Activated T-cell treated with anti-CD3 and anti-CD28 coated beads, Interleukin-2, amount 50 U/mL, for 4 hours (primary cell): ENCODE results near the gene BCAR1. TPM values are rescaled to one million over a fixed set of nuclear protein-coding genes. Genes with fewer than 3 reads are reported as not detected.
"Not testable (repeated sequence)": the region's sequence is repeated elsewhere in the genome, so short reads cannot be mapped to it uniquely, and the experiment has no call there.

ENCODE experiments used
- ATAC-seq, 2 donors: fragments of 200-7000 bp; cut with Tn5 transposase; one replicate each; pipeline ENCODE4 v1.10.0; 2021
- DNase-seq: peaks from one replicate; pipeline ENCODE4 v3.0.0-alpha.2; 2020
- H3K27me3 Mint-ChIP-seq: one replicate; pipeline ENCODE4 v1.8.0; 2021; ENCODE audit warnings: low read depth, mixed read lengths
- H3K36me3 Mint-ChIP-seq: one replicate; pipeline ENCODE4 v1.8.0; 2022; ENCODE audit warnings: mixed read lengths; ENCODE audit not compliant: insufficient read depth
- H3K4me1 Mint-ChIP-seq: one replicate; pipeline ENCODE4 v1.8.0; 2021; ENCODE audit warnings: low read depth, mixed read lengths
- H3K4me3 Mint-ChIP-seq: one replicate; pipeline ENCODE4 v1.8.0; 2021; ENCODE audit warnings: mild to moderate bottlenecking, moderate library complexity, mixed read lengths
- H3K9me3 Mint-ChIP-seq: one replicate; pipeline ENCODE4 v1.8.0; 2021; ENCODE audit warnings: mixed read lengths
- total RNA-seq, 3 donors: library from RNA; stranded (reverse); gene quantifications; one replicate each; pipeline ENCODE4 v1.2.1, GENCODE V29; 2021

BCAR1 gene
- total RNA-seq, 3 donors from 2014 or later, result 1.5 to 4.3 (median 2.9) TPM

GRCh38 chr16:75281009-75281408 lies 29.6 kb upstream of the BCAR1 start:
- H3K27me3 Mint-ChIP-seq, result peaks cover 16% of the 10 kb centered on the region
- ATAC-seq, H3K36me3 Mint-ChIP-seq, H3K4me3 Mint-ChIP-seq, H3K9me3 Mint-ChIP-seq, H3K4me1 Mint-ChIP-seq, DNase-seq: not testable (repeated sequence)

GRCh38 chr16:75280331-75280804 lies 28.9 kb upstream of the BCAR1 start:
- H3K4me3 Mint-ChIP-seq, result no peak overlapping the region
- ATAC-seq (no peak), DNase-seq (no peak)
- H3K4me1 Mint-ChIP-seq, result peaks cover 1% of the 10 kb centered on the region
- no peaks in the 10 kb centered on the region for H3K9me3 Mint-ChIP-seq
- H3K36me3 Mint-ChIP-seq, result peaks cover 4% of the 10 kb centered on the region
- peaks cover 16% of the 10 kb centered on the region for H3K27me3 Mint-ChIP-seq

- Mint-ChIP-seq H3K36me3 (no peaks in the 10 kb centered on the region), H3K4me3 (no peak overlapping the region), H3K27me3 (peaks cover 18% of the 10 kb centered on the region), H3K9me3 (no peaks in the 10 kb centered on the region), H3K4me1 (peaks cover 6% of the 10 kb centered on the region)
- no peak for ATAC-seq
- no peak for DNase-seq
Observed at GRCh38 chr16:75279305-75279704, 27.9 kb upstream of the BCAR1 start.

GRCh38 chr16:75273054-75273925 lies 21.9 kb upstream of the BCAR1 start:
- ATAC-seq (no peak), DNase-seq (no peak)
- Mint-ChIP-seq H3K9me3 (no peaks in the 10 kb centered on the region), H3K4me1 (peaks cover 5% of the 10 kb centered on the region), H3K27me3 (peaks cover 28% of the 10 kb centered on the region), H3K4me3 (no peak overlapping the region), H3K36me3 (no peaks in the 10 kb centered on the region)

GRCh38 chr16:75272629-75273028 lies 21.2 kb upstream of the BCAR1 start:
- not testable (repeated sequence) for H3K4me3 Mint-ChIP-seq, H3K9me3 Mint-ChIP-seq, DNase-seq, H3K4me1 Mint-ChIP-seq, ATAC-seq, H3K36me3 Mint-ChIP-seq
- peaks cover 28% of the 10 kb centered on the region for H3K27me3 Mint-ChIP-seq

- Mint-ChIP-seq H3K36me3 (no peaks in the 10 kb centered on the region), H3K4me1 (peaks cover 5% of the 10 kb centered on the region), H3K4me3 (no peak overlapping the region), H3K9me3 (no peaks in the 10 kb centered on the region), H3K27me3 (peaks cover 25% of the 10 kb centered on the region)
- DNase-seq, result no peak
- ATAC-seq, result no peak
Observed at GRCh38 chr16:75272097-75272551, 20.7 kb upstream of the BCAR1 start.

- Mint-ChIP-seq H3K4me3 (no peak overlapping the region), H3K9me3 (no peaks in the 10 kb centered on the region), H3K4me1 (peaks cover 5% of the 10 kb centered on the region), H3K27me3 (peaks cover 30% of the 10 kb centered on the region), H3K36me3 (no peaks in the 10 kb centered on the region)
- ATAC-seq (no peak), DNase-seq (no peak)
Observed at GRCh38 chr16:75271441-75272096, 20.1 kb upstream of the BCAR1 start.

- not testable (repeated sequence) for H3K4me1 Mint-ChIP-seq, DNase-seq, ATAC-seq, H3K9me3 Mint-ChIP-seq, H3K4me3 Mint-ChIP-seq, H3K36me3 Mint-ChIP-seq
- peaks cover 39% of the 10 kb centered on the region for H3K27me3 Mint-ChIP-seq
Observed at GRCh38 chr16:75269358-75269757, 17.9 kb upstream of the BCAR1 start.

GRCh38 chr16:75267631-75268264 lies 16.3 kb upstream of the BCAR1 start:
- peaks cover 7% of the 10 kb centered on the region for H3K4me1 Mint-ChIP-seq
- DNase-seq (no peak), ATAC-seq (no peak)
- H3K9me3 Mint-ChIP-seq, result no peaks in the 10 kb centered on the region
- no peak overlapping the region for H3K4me3 Mint-ChIP-seq
- no peaks in the 10 kb centered on the region for H3K36me3 Mint-ChIP-seq
- H3K27me3 Mint-ChIP-seq, result peaks cover 49% of the 10 kb centered on the region

- Mint-ChIP-seq H3K27me3 (peaks cover 54% of the 10 kb centered on the region), H3K4me3 (peak overlapping the region; percentile 79), H3K4me1 (peaks cover 7% of the 10 kb centered on the region), H3K9me3 (no peaks in the 10 kb centered on the region), H3K36me3 (no peaks in the 10 kb centered on the region)
- ATAC-seq (no peak), DNase-seq (no peak)
Observed at GRCh38 chr16:75266738-75267630, 15.6 kb upstream of the BCAR1 start.

- DNase-seq, result no peak
- H3K9me3 Mint-ChIP-seq, result no peaks in the 10 kb centered on the region
- ATAC-seq, result peak; percentile 23 to 48
- H3K4me3 Mint-ChIP-seq, result peak overlapping the region; percentile 79
- peaks cover 7% of the 10 kb centered on the region for H3K4me1 Mint-ChIP-seq
- no peaks in the 10 kb centered on the region for H3K36me3 Mint-ChIP-seq
- H3K27me3 Mint-ChIP-seq, result peaks cover 48% of the 10 kb centered on the region
Observed at GRCh38 chr16:75265911-75266701, 14.7 kb upstream of the BCAR1 start.

GRCh38 chr16:75264999-75265910 lies 13.8 kb upstream of the BCAR1 start:
- Mint-ChIP-seq H3K4me3 (peak overlapping the region; percentile 67), H3K4me1 (peaks cover 7% of the 10 kb centered on the region), H3K36me3 (no peaks in the 10 kb centered on the region), H3K9me3 (no peaks in the 10 kb centered on the region), H3K27me3 (peaks cover 51% of the 10 kb centered on the region)
- peak; percentile 12 for ATAC-seq
- no peak for DNase-seq
